Sigmoid colon (tissue), 4 donors: ENCODE data around the gene FARP2.

Experiments used
- CTCF ChIP-seq, 4 experiments: fragments of 450-650 bp in 3 of 4; fragments of 200-600 bp in 1 of 4; IDR thresholded peaks; one replicate each; pipeline ENCODE4 v1.5.1; 2016 to 2019; ENCODE audit warnings: antibody characterized with exemption in 4 of 4, mild to moderate bottlenecking in 3 of 4, moderate library complexity in 2 of 4
- POLR2A ChIP-seq, 2 donors: fragments of 450-650 bp; IDR thresholded peaks; one replicate each; pipeline ENCODE4 v1.6.1; 2016; ENCODE audit warnings: antibody characterized with exemption in 2 of 2, mild to moderate bottlenecking in 2 of 2, moderate library complexity in 2 of 2
- POLR2AphosphoS5 ChIP-seq, 4 donors: sonication (generic); formaldehyde crosslinking; IDR thresholded peaks; one replicate each; pipeline ENCODE4 v1.6.1; 2017; ENCODE audit warnings: antibody characterized with exemption in 4 of 4

DNA sequence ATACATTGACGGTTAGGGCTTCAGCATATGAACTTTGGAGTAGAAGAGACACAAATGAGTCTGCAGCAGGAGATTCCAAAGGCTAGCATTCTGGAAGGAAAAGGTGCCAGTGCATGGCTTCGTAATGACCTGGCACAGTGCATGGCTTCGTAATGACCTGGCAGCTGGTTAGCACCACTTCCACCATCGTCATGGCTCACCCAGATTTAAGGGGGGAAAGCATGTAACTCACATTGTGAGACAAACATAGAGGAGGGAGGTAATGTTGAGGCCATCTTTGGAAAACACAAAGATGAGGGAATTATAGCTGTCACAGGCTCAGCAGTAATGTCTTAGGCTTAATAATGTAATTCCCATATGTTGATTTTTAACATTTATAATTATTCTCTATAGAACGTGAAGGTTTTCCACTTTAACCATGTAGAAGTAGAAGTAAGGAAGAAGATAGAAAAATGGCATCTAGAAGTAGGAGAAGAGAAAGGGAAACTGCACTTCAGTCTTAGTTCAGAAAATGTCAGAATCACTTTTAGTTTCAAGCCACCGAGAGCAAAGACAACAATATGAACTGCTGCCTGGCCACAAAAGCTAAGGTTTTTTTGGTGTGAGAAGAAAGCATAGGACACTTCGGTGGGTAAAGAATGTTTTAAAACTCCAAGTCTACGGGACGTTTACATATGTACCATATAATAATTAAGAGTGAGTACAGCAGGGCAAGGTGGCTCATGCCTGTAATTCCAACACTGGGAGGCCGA, 159.1 kb downstream of the FARP2 start:
- TF ChIP-seq POLR2A (IDR thresholded peaks at IDR 0.05), result no peak
- TF ChIP-seq POLR2AphosphoS5 (IDR thresholded peaks at IDR 0.05), result no peak
- TF ChIP-seq CTCF (IDR thresholded peaks at IDR 0.05), result no peak
